NB4 (cell line): ENCODE measurements around the gene RASAL2.

Experiments
- DNase-seq: peaks from one replicate; pipeline ENCODE4 v3.0.0; 2010; ENCODE audit warnings: low read depth
- H3K4me3 ChIP-seq: one replicate; pipeline ENCODE4 v1.5.1; 2011; ENCODE audit warnings: mild to moderate bottlenecking, low read depth, low read length, moderate library complexity
- MYC ChIP-seq: IDR thresholded peaks from 2 replicates; pipeline ENCODE4 v1.6.1; 2011; ENCODE audit warnings: low read depth, low read length
- POLR2A ChIP-seq: IDR thresholded peaks from 2 replicates; pipeline ENCODE4 v1.6.1; 2011; ENCODE audit warnings: mild to moderate bottlenecking; ENCODE audit not compliant: insufficient read length; ENCODE audit errors: extremely low read depth
- TF ChIP-seq, protein P1 (sequence below): IDR thresholded peaks from 2 replicates; pipeline ENCODE4 v1.6.1; 2011; ENCODE audit warnings: low read depth, low read length
- TF ChIP-seq, protein P2 (sequence below): IDR thresholded peaks from one replicate; pipeline ENCODE4 v1.5.1; 2012; ENCODE audit warnings: low read depth, low read length

Gene RASAL2

DNA sequence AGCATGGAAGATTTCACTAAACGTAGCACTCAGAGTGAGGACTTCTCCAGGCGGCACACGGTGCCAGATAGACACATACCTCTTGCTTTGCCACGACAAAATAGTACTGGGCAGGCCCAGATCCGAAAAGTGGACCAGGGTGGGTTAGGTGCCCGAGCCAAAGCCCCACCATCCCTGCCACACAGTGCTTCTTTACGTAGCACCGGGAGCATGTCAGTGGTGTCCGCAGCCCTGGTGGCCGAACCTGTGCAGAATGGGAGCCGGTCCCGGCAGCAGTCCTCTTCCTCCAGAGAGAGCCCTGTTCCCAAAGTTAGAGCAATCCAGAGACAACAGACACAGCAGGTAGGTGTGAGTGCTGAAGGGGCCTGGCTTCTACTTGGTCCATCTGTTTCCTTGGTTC is 364.3 kb downstream of the RASAL2 start:
- DNase-seq: no peak
- no peak overlapping the region for H3K4me3 ChIP-seq
- TF ChIP-seq, protein P1, sequence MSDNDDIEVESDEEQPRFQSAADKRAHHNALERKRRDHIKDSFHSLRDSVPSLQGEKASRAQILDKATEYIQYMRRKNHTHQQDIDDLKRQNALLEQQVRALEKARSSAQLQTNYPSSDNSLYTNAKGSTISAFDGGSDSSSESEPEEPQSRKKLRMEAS: no peak
- no peak for TF ChIP-seq POLR2A
- TF ChIP-seq, protein P2, sequence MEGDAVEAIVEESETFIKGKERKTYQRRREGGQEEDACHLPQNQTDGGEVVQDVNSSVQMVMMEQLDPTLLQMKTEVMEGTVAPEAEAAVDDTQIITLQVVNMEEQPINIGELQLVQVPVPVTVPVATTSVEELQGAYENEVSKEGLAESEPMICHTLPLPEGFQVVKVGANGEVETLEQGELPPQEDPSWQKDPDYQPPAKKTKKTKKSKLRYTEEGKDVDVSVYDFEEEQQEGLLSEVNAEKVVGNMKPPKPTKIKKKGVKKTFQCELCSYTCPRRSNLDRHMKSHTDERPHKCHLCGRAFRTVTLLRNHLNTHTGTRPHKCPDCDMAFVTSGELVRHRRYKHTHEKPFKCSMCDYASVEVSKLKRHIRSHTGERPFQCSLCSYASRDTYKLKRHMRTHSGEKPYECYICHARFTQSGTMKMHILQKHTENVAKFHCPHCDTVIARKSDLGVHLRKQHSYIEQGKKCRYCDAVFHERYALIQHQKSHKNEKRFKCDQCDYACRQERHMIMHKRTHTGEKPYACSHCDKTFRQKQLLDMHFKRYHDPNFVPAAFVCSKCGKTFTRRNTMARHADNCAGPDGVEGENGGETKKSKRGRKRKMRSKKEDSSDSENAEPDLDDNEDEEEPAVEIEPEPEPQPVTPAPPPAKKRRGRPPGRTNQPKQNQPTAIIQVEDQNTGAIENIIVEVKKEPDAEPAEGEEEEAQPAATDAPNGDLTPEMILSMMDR: no peak
- no peak for TF ChIP-seq MYC

GRCh38 chr1:178461104-178461503 is 367.2 kb downstream of the RASAL2 start:
- no peak overlapping the region for H3K4me3 ChIP-seq
- no peak for DNase-seq
- TF ChIP-seq POLR2A (no peak), MYC (no peak)
- TF ChIP-seq, protein P2: no peak
- TF ChIP-seq, protein P1: no peak

DNA sequence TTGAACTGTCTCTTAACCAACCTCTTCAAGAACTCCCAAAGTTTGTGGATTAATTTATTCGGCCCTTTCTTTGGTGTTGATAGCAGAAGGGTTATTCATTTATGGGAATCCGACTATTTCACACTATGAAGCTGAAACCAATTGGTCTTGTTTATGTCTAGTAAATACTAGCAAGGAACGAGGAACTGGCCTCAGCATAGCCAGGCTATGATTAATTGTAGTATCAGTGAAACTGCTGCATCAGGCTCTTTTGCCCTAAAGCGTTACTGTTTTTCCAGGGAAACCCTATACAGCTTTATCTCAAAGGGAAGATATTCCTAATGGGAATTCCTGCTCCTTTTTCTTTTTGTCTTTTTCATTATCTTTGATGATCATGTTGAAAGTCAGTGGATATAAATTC is 367.8 kb downstream of the RASAL2 start:
- no peak overlapping the region for H3K4me3 ChIP-seq
- TF ChIP-seq, protein P1: no peak
- no peak for TF ChIP-seq POLR2A
- TF ChIP-seq, protein P2: no peak
- no peak for TF ChIP-seq MYC
- no peak for DNase-seq

GRCh38 chr1:178464141-178464540 is 370.2 kb downstream of the RASAL2 start:
- DNase-seq: no peak
- no peak overlapping the region for H3K4me3 ChIP-seq
- TF ChIP-seq, protein P1: no peak
- TF ChIP-seq POLR2A (no peak), MYC (no peak)
- TF ChIP-seq, protein P2: no peak

- H3K4me3 ChIP-seq: no peak overlapping the region
- DNase-seq: no peak
- TF ChIP-seq, protein P1: no peak
- no peak for TF ChIP-seq MYC
- TF ChIP-seq, protein P2: no peak
- TF ChIP-seq POLR2A: no peak
These were observed 370.7 kb downstream of the RASAL2 start for GRCh38 chr1:178464566-178464965.

- TF ChIP-seq POLR2A (no peak), MYC (no peak)
- TF ChIP-seq, protein P2: no peak
- TF ChIP-seq, protein P1: no peak
- DNase-seq: no peak
- no peak overlapping the region for H3K4me3 ChIP-seq
These were observed 371.1 kb downstream of the RASAL2 start for GRCh38 chr1:178465011-178465410.
